HL-60 (cell line): Measurements from ENCODE around the gene MS4A18.

Experiments used
- DNase-seq, 2 experiments: peaks; one replicate each; pipeline ENCODE4 v3.0.0-alpha.2; 2010 to 2020; ENCODE audit warnings: low read depth in 1 of 2, low spot score in 1 of 2
- H3K27ac ChIP-seq: fragments of 250-450 bp; sonication (Bioruptor Pico); replicated peaks from 2 replicates; pipeline ENCODE4 v1.5.1; 2020; ENCODE audit warnings: mild to moderate bottlenecking, moderate library complexity
- H3K27me3 ChIP-seq: fragments of 250-450 bp; sonication (Bioruptor Pico); 2 replicates; pipeline ENCODE4 v1.5.1; 2021; ENCODE audit warnings: mild to moderate bottlenecking, moderate library complexity; ENCODE audit not compliant: insufficient read depth, poor library complexity, severe bottlenecking
- H3K4me3 ChIP-seq: replicated peaks from 2 replicates; pipeline ENCODE4 v1.5.1; 2011; ENCODE audit warnings: mild to moderate bottlenecking, control low read depth, low read length; ENCODE audit not compliant: insufficient read depth
- CTCF ChIP-seq: IDR thresholded peaks from one replicate; pipeline ENCODE4 v1.5.1; 2011; ENCODE audit warnings: low read length, control low read depth, inconsistent platforms; ENCODE audit not compliant: insufficient read depth
- GABPA ChIP-seq: IDR thresholded peaks from 2 replicates; pipeline ENCODE4 v1.6.1; 2012; ENCODE audit warnings: low read depth
- POLR2AphosphoS5 ChIP-seq: IDR thresholded peaks from 2 replicates; pipeline ENCODE4 v1.6.1; 2012; ENCODE audit warnings: low read depth
- REST ChIP-seq: IDR thresholded peaks from 2 replicates; pipeline ENCODE4 v1.6.1; 2012; ENCODE audit warnings: low read depth; ENCODE audit not compliant: insufficient replicate concordance
- SPI1 ChIP-seq: IDR thresholded peaks from 2 replicates; pipeline ENCODE4 v1.6.1; 2012; ENCODE audit warnings: low read depth, mild to moderate bottlenecking, borderline replicate concordance

MS4A18 gene

GRCh38 chr11:60744114-60744513 is 19.6 kb downstream of the MS4A18 start:
- Histone ChIP-seq H3K27ac (no peak overlapping the region), H3K4me3 (no peak overlapping the region), H3K27me3 (no peaks in the 10 kb centered on the region)
- TF ChIP-seq REST (no peak), POLR2AphosphoS5 (no peak), CTCF (no peak)
- no peak for DNase-seq

- H3K27ac ChIP-seq = no peak overlapping the region
- H3K27me3 ChIP-seq = no peaks in the 10 kb centered on the region
- no peak for DNase-seq
- no peak for TF ChIP-seq CTCF
- no peak for TF ChIP-seq POLR2AphosphoS5
- TF ChIP-seq REST = no peak
- no peak for TF ChIP-seq SPI1
- TF ChIP-seq GABPA = no peak
- no peak overlapping the region for H3K4me3 ChIP-seq
These were observed 22.9 kb downstream of the MS4A18 start for GRCh38 chr11:60747359-60747873.

- H3K4me3 ChIP-seq = no peak overlapping the region
- no peak for TF ChIP-seq SPI1
- TF ChIP-seq REST = no peak
- no peak for TF ChIP-seq GABPA
- no peak for TF ChIP-seq CTCF
- no peak for TF ChIP-seq POLR2AphosphoS5
- no peak for DNase-seq
- no peak overlapping the region for H3K27ac ChIP-seq
- H3K27me3 ChIP-seq = no peaks in the 10 kb centered on the region
These were observed 23.7 kb downstream of the MS4A18 start for GRCh38 chr11:60748225-60748624.
